ENCODE results near the gene WNT5A.

DNA sequence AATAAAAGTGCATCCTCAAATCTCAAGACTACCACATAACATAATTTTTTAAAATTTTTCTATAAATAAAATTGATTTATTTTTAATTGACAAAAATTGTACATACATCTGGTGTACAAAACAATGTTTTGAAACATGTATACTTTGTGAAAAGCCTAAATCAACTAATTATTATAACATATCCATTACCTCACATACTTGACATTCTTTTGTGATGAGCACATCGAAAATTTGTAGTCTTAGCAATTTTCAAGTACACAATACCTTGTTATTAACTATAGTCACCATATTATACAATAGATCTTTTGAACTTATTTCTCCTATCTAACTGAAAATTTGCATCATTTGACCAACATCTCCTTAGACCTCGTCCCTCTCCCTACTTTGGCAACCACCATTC lies 7.9 kb upstream of the WNT5A start:
- TF ChIP-seq CHD1 (IDR thresholded peaks at IDR 0.05; ENCODE audit: low read depth, low read length) (no peak), SMC3 (IDR thresholded peaks at IDR 0.05; ENCODE audit: low read depth, low read length) (no peak), POLR2A (IDR thresholded peaks at IDR 0.05; ENCODE audit: low read depth, low read length) (no peak), MXI1 (IDR thresholded peaks at IDR 0.05; ENCODE audit: borderline replicate concordance, low read depth, low read length) (no peak), RAD21 (IDR thresholded peaks at IDR 0.05; ENCODE audit: low read length) (no peak), RFX5 (IDR thresholded peaks at IDR 0.05; ENCODE audit: low read depth, low read length) (no peak), RCOR1 (IDR thresholded peaks at IDR 0.05; ENCODE audit: insufficient replicate concordance, low read length) (no peak), MAFK (IDR thresholded peaks at IDR 0.05; ENCODE audit: low read depth, low read length) (no peak), FOS (IDR thresholded peaks at IDR 0.05; ENCODE audit: low read depth, low read length) (no peak), BHLHE40 (IDR thresholded peaks at IDR 0.05; ENCODE audit: low read depth, low read length) (no peak), CEBPB (IDR thresholded peaks at IDR 0.05; ENCODE audit: low read depth, low read length) (no peak)
- TF ChIP-seq, protein P1, sequence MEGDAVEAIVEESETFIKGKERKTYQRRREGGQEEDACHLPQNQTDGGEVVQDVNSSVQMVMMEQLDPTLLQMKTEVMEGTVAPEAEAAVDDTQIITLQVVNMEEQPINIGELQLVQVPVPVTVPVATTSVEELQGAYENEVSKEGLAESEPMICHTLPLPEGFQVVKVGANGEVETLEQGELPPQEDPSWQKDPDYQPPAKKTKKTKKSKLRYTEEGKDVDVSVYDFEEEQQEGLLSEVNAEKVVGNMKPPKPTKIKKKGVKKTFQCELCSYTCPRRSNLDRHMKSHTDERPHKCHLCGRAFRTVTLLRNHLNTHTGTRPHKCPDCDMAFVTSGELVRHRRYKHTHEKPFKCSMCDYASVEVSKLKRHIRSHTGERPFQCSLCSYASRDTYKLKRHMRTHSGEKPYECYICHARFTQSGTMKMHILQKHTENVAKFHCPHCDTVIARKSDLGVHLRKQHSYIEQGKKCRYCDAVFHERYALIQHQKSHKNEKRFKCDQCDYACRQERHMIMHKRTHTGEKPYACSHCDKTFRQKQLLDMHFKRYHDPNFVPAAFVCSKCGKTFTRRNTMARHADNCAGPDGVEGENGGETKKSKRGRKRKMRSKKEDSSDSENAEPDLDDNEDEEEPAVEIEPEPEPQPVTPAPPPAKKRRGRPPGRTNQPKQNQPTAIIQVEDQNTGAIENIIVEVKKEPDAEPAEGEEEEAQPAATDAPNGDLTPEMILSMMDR (conservative IDR thresholded peaks at IDR 0.05; ENCODE audit: low read depth, low read length): no peak
- TF ChIP-seq, protein P2, sequence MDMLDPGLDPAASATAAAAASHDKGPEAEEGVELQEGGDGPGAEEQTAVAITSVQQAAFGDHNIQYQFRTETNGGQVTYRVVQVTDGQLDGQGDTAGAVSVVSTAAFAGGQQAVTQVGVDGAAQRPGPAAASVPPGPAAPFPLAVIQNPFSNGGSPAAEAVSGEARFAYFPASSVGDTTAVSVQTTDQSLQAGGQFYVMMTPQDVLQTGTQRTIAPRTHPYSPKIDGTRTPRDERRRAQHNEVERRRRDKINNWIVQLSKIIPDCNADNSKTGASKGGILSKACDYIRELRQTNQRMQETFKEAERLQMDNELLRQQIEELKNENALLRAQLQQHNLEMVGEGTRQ (IDR thresholded peaks at IDR 0.05; ENCODE audit: low read depth, low read length): no peak

Measured in IMR-90 (cell line).